ENCODE data around the gene PRR11. TPM values are rescaled to one million over a fixed set of nuclear protein-coding genes. Genes with fewer than 3 reads are reported as not detected.

Gene PRR11
- total and polyA plus RNA-seq, 2 of the 8 experiments (the other 6 are each of a cell fraction or from before 2014, with no cell fraction given) = 32.7 to 83.0 TPM

GRCh38 chr17:59121901-59122480 lies 33.6 kb upstream of the PRR11 start (continued):
- TF ChIP-seq TBP (IDR thresholded peaks at IDR 0.05; ENCODE audit: low read depth, low read length) (no peak), TEAD4 (IDR thresholded peaks at IDR 0.05; ENCODE audit: low read depth, low read length) (no peak), NANOG (IDR thresholded peaks at IDR 0.05; ENCODE audit: insufficient read depth, low read depth, low read length, poor library complexity, severe bottlenecking) (no peak), CBX8 (IDR thresholded peaks at IDR 0.05; ENCODE audit: borderline replicate concordance, low read depth, low read length) (no peak), SP4 (IDR thresholded peaks at IDR 0.05; ENCODE audit: low read length) (no peak), ASH2L (IDR thresholded peaks at IDR 0.05; ENCODE audit: low read length) (no peak), MAX (IDR thresholded peaks at IDR 0.05) (no peak), SP2 (IDR thresholded peaks at IDR 0.05; ENCODE audit: low read length) (no peak), PHF8 (conservative IDR thresholded peaks at IDR 0.05; ENCODE audit: low read depth, low read length) (no peak), BRCA1 (IDR thresholded peaks at IDR 0.05; ENCODE audit: low read depth, low read length) (no peak)

Data from H1 (cell line).